Measurements from ENCODE around the gene IMPA2.

The IMPA2 gene

GRCh38 chr18:11991021-11991795, 9.9 kb downstream of the IMPA2 start:
- DNase-seq, result no peak

GRCh38 chr18:11992096-11992790, 10.9 kb downstream of the IMPA2 start:
- no peak for DNase-seq

GRCh38 chr18:11993264-11993916, 12.1 kb downstream of the IMPA2 start:
- no peak for DNase-seq

GRCh38 chr18:11994336-11994702, 13.0 kb downstream of the IMPA2 start:
- no peak for DNase-seq

GRCh38 chr18:11994703-11995444, 13.6 kb downstream of the IMPA2 start:
- no peak for DNase-seq

GRCh38 chr18:11995445-11996189, 14.3 kb downstream of the IMPA2 start:
- peak; percentile 26 for DNase-seq

- DNase-seq, result no peak
Observed at GRCh38 chr18:11996190-11996754, 15.0 kb downstream of the IMPA2 start.

GRCh38 chr18:11996907-11997306, 15.6 kb downstream of the IMPA2 start:
- DNase-seq, result no peak

GRCh38 chr18:11997466-11997865, 16.2 kb downstream of the IMPA2 start:
- no peak for DNase-seq

- no peak for DNase-seq
Observed at GRCh38 chr18:11998193-11998592, 16.9 kb downstream of the IMPA2 start.

GRCh38 chr18:11999429-11999828, 18.1 kb downstream of the IMPA2 start:
- no peak for DNase-seq

- DNase-seq, result no peak
Observed at GRCh38 chr18:12000072-12000659, 18.9 kb downstream of the IMPA2 start.

GRCh38 chr18:12001421-12001820, 20.1 kb downstream of the IMPA2 start:
- DNase-seq, result no peak

- DNase-seq, result no peak
Observed at GRCh38 chr18:12003894-12004293, 22.6 kb downstream of the IMPA2 start.

- DNase-seq, result no peak
Observed at GRCh38 chr18:12005538-12006487, 24.5 kb downstream of the IMPA2 start.

GRCh38 chr18:12006488-12006840, 25.2 kb downstream of the IMPA2 start:
- no peak for DNase-seq

- no peak for DNase-seq
Observed at GRCh38 chr18:12007063-12007462, 25.8 kb downstream of the IMPA2 start.

GRCh38 chr18:12008181-12008767, 27.0 kb downstream of the IMPA2 start:
- no peak for DNase-seq

GRCh38 chr18:12008842-12009580, 27.7 kb downstream of the IMPA2 start:
- DNase-seq, result no peak
